Activated CD4-positive, alpha-beta T cell treated with anti-CD3 and anti-CD28 coated beads for 36 hours (primary cell): ENCODE results near the gene MCTP1. TPM values are rescaled to one million over a fixed set of nuclear protein-coding genes. Genes with fewer than 3 reads are reported as not detected.

Source experiments
- ATAC-seq: fragments of 200-7000 bp; cut with Tn5 transposase; one replicate; pipeline ENCODE4 v1.10.0; 2021; ENCODE audit warnings: mild to moderate bottlenecking, moderate library complexity
- CTCF ChIA-PET: fragments of 350-600 bp; sonication (Branson Sonifier 250); formaldehyde crosslinking; loops from one replicate; lab custom pipeline; 2021; ENCODE audit warnings: antibody characterized with exemption; lab: Charles Lee
- POLR2A ChIA-PET: fragments of 350-600 bp; sonication (Branson Sonifier 250); formaldehyde crosslinking; loops from one replicate; lab custom pipeline; 2021; ENCODE audit warnings: antibody characterized with exemption, inconsistent platforms; lab: Charles Lee
- DNase-seq: peaks from one replicate; pipeline ENCODE4 v3.0.0-alpha.2; 2020
- H3K27ac Mint-ChIP-seq: one replicate; pipeline ENCODE4 v1.8.0; 2021; ENCODE audit warnings: mixed read lengths
- H3K27me3 Mint-ChIP-seq: one replicate; pipeline ENCODE4 v1.8.0; 2021; ENCODE audit warnings: mixed read lengths
- H3K36me3 Mint-ChIP-seq: one replicate; pipeline ENCODE4 v1.8.0; 2021; ENCODE audit warnings: low read depth, mixed read lengths
- H3K4me1 Mint-ChIP-seq: one replicate; pipeline ENCODE4 v1.8.0; 2021; ENCODE audit warnings: mixed read lengths
- H3K4me3 Mint-ChIP-seq: one replicate; pipeline ENCODE4 v1.8.0; 2021; ENCODE audit warnings: mild to moderate bottlenecking, moderate library complexity, mixed read lengths
- H3K9me3 Mint-ChIP-seq: one replicate; pipeline ENCODE4 v1.8.0; 2021; ENCODE audit warnings: low read depth, mixed read lengths
- intact Hi-C, 2 experiments: fragments of 100-400 bp; cut with DNase I in 1 of 2; cut with micrococcal nuclease in 1 of 2; formaldehyde crosslinking; loops; one replicate each; pipeline versions ENCODE4 v1.14.2 to v1.15.1; 2022 to 2024; cut with DNase I, micrococcal nuclease
- total RNA-seq, 2 experiments: library from RNA; stranded (reverse); gene quantifications; one replicate each; pipeline ENCODE4 v1.2.3, GENCODE V29; 2021

The MCTP1 gene
- total RNA-seq, 2 experiments from 2014 or later: 0.32 to 0.53 TPM

GRCh38 chr5:94731471-94731870 is 553.4 kb downstream of the MCTP1 start:
- no peaks in the 10 kb centered on the region for H3K9me3 Mint-ChIP-seq
- POLR2A ChIA-PET: no interaction called here
- CTCF ChIA-PET: interaction anchor here (0.7 kb wide), 1 partner anchor 9 kb away, joined by 3 read pairs; no protein-coding TSS in a partner anchor

GRCh38 chr5:94725142-94725541 is 559.8 kb downstream of the MCTP1 start:
- Mint-ChIP-seq H3K4me1 (no peaks in the 10 kb centered on the region), H3K27me3 (no peaks in the 10 kb centered on the region), H3K4me3 (no peak overlapping the region), H3K27ac (no peak overlapping the region), H3K36me3 (no peaks in the 10 kb centered on the region), H3K9me3 (no peaks in the 10 kb centered on the region)
- ChIA-PET POLR2A (no interaction called here), CTCF (interaction anchor here (0.7 to 1.4 kb wide), 3 partner anchors 11 to 170 kb away, joined by 3 to 4 read pairs (median 3); no protein-coding TSS in a partner anchor)
- intact Hi-C loops: no loop called here
- DNase-seq: no peak
- no peak for ATAC-seq

More at GRCh38 chr5:94731471-94731870, 553.4 kb downstream of the MCTP1 start:
- ATAC-seq (no peak), DNase-seq (no peak)
- no peaks in the 10 kb centered on the region for H3K27me3 Mint-ChIP-seq
- no peaks in the 10 kb centered on the region for H3K36me3 Mint-ChIP-seq
- intact Hi-C loops: no loop called here
- H3K4me1 Mint-ChIP-seq: no peaks in the 10 kb centered on the region
- H3K27ac Mint-ChIP-seq: no peak overlapping the region
- H3K4me3 Mint-ChIP-seq: no peak overlapping the region

- CTCF ChIA-PET: interaction anchor here (0.6 to 1.4 kb wide), 2 partner anchors 22 to 172 kb away, joined by 3 to 4 read pairs; no protein-coding TSS in a partner anchor
- no peaks in the 10 kb centered on the region for H3K27me3 Mint-ChIP-seq
- DNase-seq: no peak
- intact Hi-C loops: no loop called here
- no peak overlapping the region for H3K4me3 Mint-ChIP-seq
- H3K9me3 Mint-ChIP-seq: no peaks in the 10 kb centered on the region
- peaks cover 3% of the 10 kb centered on the region for H3K36me3 Mint-ChIP-seq
- ATAC-seq: no peak
- POLR2A ChIA-PET: no interaction called here
- H3K27ac Mint-ChIP-seq: no peak overlapping the region
- no peaks in the 10 kb centered on the region for H3K4me1 Mint-ChIP-seq
Measured at GRCh38 chr5:94715768-94716167, 569.1 kb downstream of the MCTP1 start.

GRCh38 chr5:94711785-94712184 is 573.1 kb downstream of the MCTP1 start:
- no peak for DNase-seq
- Mint-ChIP-seq H3K27me3 (no peaks in the 10 kb centered on the region), H3K4me3 (no peak overlapping the region), H3K9me3 (no peaks in the 10 kb centered on the region), H3K27ac (no peak overlapping the region), H3K4me1 (no peaks in the 10 kb centered on the region), H3K36me3 (peaks cover 14% of the 10 kb centered on the region)
- CTCF ChIA-PET: no interaction called here
- POLR2A ChIA-PET: no interaction called here
- no peak for ATAC-seq
- intact Hi-C loops: no loop called here

- intact Hi-C loops: no loop called here
- ChIA-PET CTCF (no interaction called here), POLR2A (no interaction called here)
- Mint-ChIP-seq H3K36me3 (peaks cover 14% of the 10 kb centered on the region), H3K27ac (no peak overlapping the region), H3K9me3 (no peaks in the 10 kb centered on the region), H3K27me3 (no peaks in the 10 kb centered on the region), H3K4me3 (no peak overlapping the region), H3K4me1 (no peaks in the 10 kb centered on the region)
- no peak for ATAC-seq
- no peak for DNase-seq
Measured at GRCh38 chr5:94709277-94709676, 575.6 kb downstream of the MCTP1 start.

GRCh38 chr5:94707359-94707758 is 577.5 kb downstream of the MCTP1 start:
- no peaks in the 10 kb centered on the region for H3K4me1 Mint-ChIP-seq
- H3K36me3 Mint-ChIP-seq: peaks cover 14% of the 10 kb centered on the region
- no peak for DNase-seq
- no peaks in the 10 kb centered on the region for H3K9me3 Mint-ChIP-seq
- intact Hi-C loops: no loop called here
- no peak overlapping the region for H3K4me3 Mint-ChIP-seq
- CTCF ChIA-PET: interaction anchor here (1.0 kb wide), 1 partner anchor 31 kb away, joined by 3 read pairs; no protein-coding TSS in a partner anchor
- no peak for ATAC-seq
- POLR2A ChIA-PET: no interaction called here
- H3K27ac Mint-ChIP-seq: no peak overlapping the region
- H3K27me3 Mint-ChIP-seq: no peaks in the 10 kb centered on the region

- CTCF ChIA-PET: no interaction called here
- no peak for ATAC-seq
- peaks cover 9% of the 10 kb centered on the region for H3K36me3 Mint-ChIP-seq
Measured at GRCh38 chr5:94705427-94705826, 579.5 kb downstream of the MCTP1 start.

GRCh38 chr5:94702729-94703128 is 582.2 kb downstream of the MCTP1 start:
- ChIA-PET POLR2A (no interaction called here), CTCF (interaction anchor here (1.0 to 1.4 kb wide), 3 partner anchors 12 to 35 kb away, joined by 3 to 5 read pairs (median 3); no protein-coding TSS in a partner anchor)
- Mint-ChIP-seq H3K27me3 (no peaks in the 10 kb centered on the region), H3K4me1 (peaks cover 4% of the 10 kb centered on the region), H3K36me3 (no peaks in the 10 kb centered on the region), H3K4me3 (no peak overlapping the region), H3K27ac (no peak overlapping the region), H3K9me3 (no peaks in the 10 kb centered on the region)
- DNase-seq (no peak), ATAC-seq (peak; percentile 9)
- intact Hi-C loops: no loop called here

More at GRCh38 chr5:94705427-94705826, 579.5 kb downstream of the MCTP1 start:
- no peak for DNase-seq
- no peak overlapping the region for H3K27ac Mint-ChIP-seq
- no peaks in the 10 kb centered on the region for H3K9me3 Mint-ChIP-seq
- no peak overlapping the region for H3K4me3 Mint-ChIP-seq
- H3K27me3 Mint-ChIP-seq: no peaks in the 10 kb centered on the region
- POLR2A ChIA-PET: no interaction called here
- H3K4me1 Mint-ChIP-seq: peaks cover 3% of the 10 kb centered on the region
- intact Hi-C loops: no loop called here

GRCh38 chr5:94700592-94700991 is 584.3 kb downstream of the MCTP1 start:
- ChIA-PET CTCF (interaction anchor here (1.0 kb wide), 1 partner anchor 12 kb away, joined by 3 read pairs; no protein-coding TSS in a partner anchor), POLR2A (no interaction called here)
- ATAC-seq: peak; percentile 88

GRCh38 chr5:94699562-94699961 is 585.3 kb downstream of the MCTP1 start:
- Mint-ChIP-seq H3K4me3 (no peak overlapping the region), H3K36me3 (peaks cover 5% of the 10 kb centered on the region), H3K27me3 (no peaks in the 10 kb centered on the region), H3K27ac (no peak overlapping the region), H3K9me3 (no peaks in the 10 kb centered on the region), H3K4me1 (peaks cover 4% of the 10 kb centered on the region)
- no peak for DNase-seq
- intact Hi-C loops: no loop called here
- no peak for ATAC-seq
- CTCF ChIA-PET: no interaction called here
- POLR2A ChIA-PET: no interaction called here

More at GRCh38 chr5:94700592-94700991, 584.3 kb downstream of the MCTP1 start:
- Mint-ChIP-seq H3K27ac (peak overlapping the region; percentile 53), H3K27me3 (no peaks in the 10 kb centered on the region), H3K4me1 (peaks cover 4% of the 10 kb centered on the region), H3K4me3 (no peak overlapping the region), H3K36me3 (no peaks in the 10 kb centered on the region), H3K9me3 (no peaks in the 10 kb centered on the region)
- intact Hi-C loops: loop anchor here in 1 of 2 experiments (2.0 kb wide), 1 partner anchor 94 kb away; no protein-coding TSS in a partner anchor
- DNase-seq: no peak

GRCh38 chr5:94698197-94698596 is 586.7 kb downstream of the MCTP1 start:
- POLR2A ChIA-PET: no interaction called here
- H3K9me3 Mint-ChIP-seq: no peaks in the 10 kb centered on the region
- CTCF ChIA-PET: interaction anchor here (1.1 kb wide), 1 partner anchor 39 kb away, joined by 4 read pairs; no protein-coding TSS in a partner anchor

GRCh38 chr5:94694671-94695070 is 590.2 kb downstream of the MCTP1 start:
- ChIA-PET POLR2A (no interaction called here), CTCF (interaction anchor here (0.8 kb wide), 1 partner anchor 156 kb away, joined by 3 read pairs; no protein-coding TSS in a partner anchor)
- intact Hi-C loops: loop anchor here in 1 of 2 experiments (5.0 kb wide), 2 partner anchors 77 to 167 kb away; partner anchors contain the start of genes KIAA0825 and SLF1
- Mint-ChIP-seq H3K27me3 (no peaks in the 10 kb centered on the region), H3K9me3 (no peaks in the 10 kb centered on the region), H3K36me3 (peaks cover 16% of the 10 kb centered on the region), H3K27ac (no peak overlapping the region), H3K4me1 (no peaks in the 10 kb centered on the region), H3K4me3 (no peak overlapping the region)
- ATAC-seq (no peak), DNase-seq (no peak)

More at GRCh38 chr5:94698197-94698596, 586.7 kb downstream of the MCTP1 start:
- ATAC-seq (no peak), DNase-seq (no peak)
- H3K36me3 Mint-ChIP-seq: peaks cover 6% of the 10 kb centered on the region
- no peak overlapping the region for H3K27ac Mint-ChIP-seq
- intact Hi-C loops: no loop called here
- no peaks in the 10 kb centered on the region for H3K27me3 Mint-ChIP-seq
- H3K4me3 Mint-ChIP-seq: no peak overlapping the region
- H3K4me1 Mint-ChIP-seq: peaks cover 4% of the 10 kb centered on the region
